Fibroblast of upper back skin (primary cell): ENCODE data around the gene SETBP1.
A peak's percentile ranks its signal among the peaks of the same experiment; 100 is the strongest.

Experiments used
- DNase-seq: peaks from one replicate; pipeline ENCODE4 v3.0.0-alpha.2; 2013

Gene SETBP1

GRCh38 chr18:44680273-44681075, at the start of gene SETBP1:
Gene SETBP1 (plus strand): TSS chr18:44680888. CDS start chr18:44701347, 20,459 bp downstream.
- peak; percentile 66 for DNase-seq

DNA sequence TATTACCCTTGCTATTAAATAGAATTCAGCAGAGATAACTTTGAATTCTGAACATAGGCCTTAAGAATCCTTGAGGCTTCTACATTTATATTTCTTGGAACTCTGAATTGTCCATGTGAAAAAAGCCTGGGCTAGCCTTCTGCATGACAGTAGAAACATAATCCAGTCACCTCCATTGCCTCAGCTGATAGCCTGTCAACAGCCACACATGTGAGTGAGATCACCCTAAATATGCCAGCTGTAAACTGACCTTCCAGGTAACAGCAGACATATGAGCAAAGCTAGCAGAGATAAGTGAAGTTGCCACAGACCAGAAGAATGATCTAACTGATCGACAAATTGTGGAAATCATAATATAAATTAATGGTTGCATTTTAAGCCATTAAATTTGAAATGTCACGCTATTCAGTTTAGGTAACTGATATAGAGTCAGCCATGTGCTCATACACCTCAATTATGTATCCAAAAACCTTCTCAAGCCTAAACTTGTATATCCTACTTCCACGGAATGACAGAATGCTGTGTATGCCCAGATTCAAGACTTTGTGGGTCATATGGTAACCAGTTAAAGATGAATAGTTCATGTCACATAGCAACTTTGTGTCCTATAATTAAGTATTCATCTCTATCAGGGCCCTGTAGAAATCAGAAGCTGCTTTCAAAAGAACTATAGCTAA, 48.1 kb upstream of the SETBP1 start:
- no peak for DNase-seq

- DNase-seq, result no peak
Measured at GRCh38 chr18:44635546-44635945, 45.1 kb upstream of the SETBP1 start.

GRCh38 chr18:44636241-44636640, 44.4 kb upstream of the SETBP1 start:
- DNase-seq, result no peak

GRCh38 chr18:44637210-44638033, 43.3 kb upstream of the SETBP1 start:
- DNase-seq, result peak; percentile 36

DNA sequence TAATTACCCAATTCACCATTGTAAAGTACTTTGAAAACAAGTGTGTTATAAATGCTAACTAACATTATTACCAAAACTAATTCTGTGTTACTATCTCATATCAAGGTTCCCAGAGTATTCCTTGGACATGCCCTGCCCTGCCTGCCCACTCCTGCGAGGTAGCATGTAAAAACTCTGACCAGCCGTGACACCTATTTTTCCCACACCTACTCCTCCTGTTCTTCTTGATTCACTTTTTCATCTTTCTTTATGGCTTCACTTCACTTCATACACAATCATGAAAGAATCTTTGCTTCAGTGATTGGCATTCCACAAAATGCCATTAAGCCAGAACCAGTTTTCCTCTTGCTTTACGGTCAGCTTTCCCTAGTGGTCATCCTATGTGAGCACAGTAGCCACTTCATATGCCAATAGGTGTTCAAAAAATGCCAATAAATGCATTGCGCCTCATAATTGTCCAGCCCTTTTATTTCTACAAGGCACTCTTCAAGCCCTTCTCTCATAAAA, 42.6 kb upstream of the SETBP1 start:
- DNase-seq, result no peak

GRCh38 chr18:44638811-44639210, 41.9 kb upstream of the SETBP1 start:
- DNase-seq, result no peak

DNA sequence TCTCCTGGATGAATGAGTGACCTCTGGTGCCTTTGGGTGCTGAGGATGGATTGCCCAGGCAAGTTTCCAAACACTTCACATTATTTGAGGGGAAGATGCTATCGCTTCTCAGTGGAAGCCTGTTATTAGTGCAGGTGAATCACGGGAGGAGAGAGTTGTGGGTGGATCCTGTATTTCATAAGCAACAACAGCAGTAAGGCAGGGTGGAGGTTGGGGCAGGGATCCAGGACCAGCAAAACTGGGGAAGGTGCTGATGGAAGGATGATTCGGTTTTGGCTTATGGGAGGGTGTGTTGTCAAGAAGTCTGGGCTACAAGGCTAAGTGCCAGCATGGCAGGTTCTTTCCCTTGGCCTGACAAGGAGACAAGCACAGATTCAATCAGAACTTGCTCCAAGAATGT, 37.7 kb upstream of the SETBP1 start:
- DNase-seq, result no peak

DNA sequence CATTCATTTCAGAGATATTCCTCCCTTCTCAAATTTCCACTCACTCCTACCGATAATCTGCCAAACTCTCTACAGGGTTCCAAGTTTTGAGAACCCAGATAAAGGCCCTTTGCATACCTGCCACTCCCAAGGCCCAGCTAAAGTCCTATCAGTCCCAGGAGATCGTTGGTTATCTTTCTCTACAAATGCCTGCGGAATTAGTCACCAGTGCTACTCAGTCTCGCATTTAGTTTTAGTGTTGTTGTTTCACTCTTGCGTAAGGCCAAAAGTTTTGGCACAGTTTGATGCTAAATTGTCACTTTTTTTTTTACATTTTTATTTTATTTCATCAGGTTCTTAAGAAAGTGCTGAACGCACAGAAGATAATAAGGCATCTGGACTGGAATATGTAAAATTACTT, 29.2 kb upstream of the SETBP1 start:
- peak; percentile 85 for DNase-seq

DNA sequence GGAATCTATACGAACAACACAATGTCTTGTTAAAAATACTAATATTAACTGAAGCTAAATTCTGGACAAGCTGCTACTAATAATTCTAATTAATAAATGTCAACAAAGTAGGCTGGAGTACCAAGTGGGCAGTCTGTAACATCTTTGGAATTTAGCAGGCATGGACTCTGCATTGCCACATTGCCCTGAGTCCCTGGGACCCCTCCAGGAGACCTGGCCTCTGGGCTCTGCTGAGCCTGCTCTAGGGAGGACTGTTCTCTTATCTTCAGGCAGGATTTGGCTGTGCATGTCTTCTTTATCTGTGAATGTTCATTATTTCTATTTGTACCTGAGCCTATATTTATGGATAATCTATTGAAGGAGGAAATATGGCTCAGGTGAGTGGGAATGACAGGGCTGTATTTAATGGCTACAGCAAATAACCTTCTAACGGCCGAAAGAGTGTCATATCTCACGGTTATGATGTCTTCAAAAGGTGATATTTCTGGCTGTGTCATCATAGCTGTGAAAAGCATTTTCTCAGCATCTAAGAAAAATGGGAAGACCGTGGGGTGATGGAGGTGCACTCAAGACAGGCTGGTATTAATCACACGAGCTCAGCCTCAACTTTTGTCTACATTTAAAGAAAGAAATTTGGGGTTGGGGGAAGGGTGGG, 28.6 kb upstream of the SETBP1 start:
- DNase-seq, result no peak

GRCh38 chr18:44652722-44653121, 28.0 kb upstream of the SETBP1 start:
- no peak for DNase-seq

GRCh38 chr18:44654573-44654972, 26.1 kb upstream of the SETBP1 start:
- peak; percentile 81 for DNase-seq

DNA sequence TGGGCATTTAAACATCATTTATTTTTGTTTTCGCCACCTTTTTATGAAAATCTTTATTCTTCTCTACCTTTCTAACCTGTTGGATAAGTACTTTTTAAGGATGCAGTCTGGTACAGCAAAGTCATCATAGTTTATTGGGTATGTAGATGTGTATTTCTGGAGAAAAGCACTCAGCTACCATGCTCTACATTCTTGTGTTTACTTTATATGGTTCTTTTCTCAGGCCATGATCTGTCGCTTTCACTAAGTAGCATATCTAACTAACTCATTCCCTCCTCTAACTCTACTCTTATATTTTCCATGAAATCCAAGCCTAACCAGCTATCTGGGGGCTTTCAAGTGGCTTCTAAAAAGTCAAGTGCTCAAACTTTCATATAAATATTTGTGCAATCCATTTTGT, 25.3 kb upstream of the SETBP1 start:
- no peak for DNase-seq

DNA sequence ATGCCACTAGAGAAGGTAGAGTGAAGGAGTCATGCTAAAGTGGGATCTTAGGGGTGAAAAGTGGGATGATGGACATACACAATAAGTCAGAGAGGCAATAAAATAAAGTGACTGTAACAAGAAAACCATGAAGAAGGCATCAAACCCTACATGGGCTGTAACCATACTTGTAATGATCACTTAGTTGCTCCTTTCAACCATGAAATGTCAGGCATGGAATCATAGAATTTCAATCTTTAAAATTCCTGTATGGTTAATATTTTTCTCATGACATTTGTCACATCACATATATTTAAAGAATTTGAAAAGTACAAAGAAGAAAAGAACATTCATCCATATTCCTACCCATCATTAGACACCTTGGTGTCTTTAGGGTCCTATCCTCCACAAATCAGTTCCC, 20.9 kb upstream of the SETBP1 start:
- no peak for DNase-seq

- DNase-seq, result no peak
Measured at GRCh38 chr18:44668270-44668975, 12.3 kb upstream of the SETBP1 start.

GRCh38 chr18:44671914-44672313, 8.8 kb upstream of the SETBP1 start:
- DNase-seq, result no peak

DNA sequence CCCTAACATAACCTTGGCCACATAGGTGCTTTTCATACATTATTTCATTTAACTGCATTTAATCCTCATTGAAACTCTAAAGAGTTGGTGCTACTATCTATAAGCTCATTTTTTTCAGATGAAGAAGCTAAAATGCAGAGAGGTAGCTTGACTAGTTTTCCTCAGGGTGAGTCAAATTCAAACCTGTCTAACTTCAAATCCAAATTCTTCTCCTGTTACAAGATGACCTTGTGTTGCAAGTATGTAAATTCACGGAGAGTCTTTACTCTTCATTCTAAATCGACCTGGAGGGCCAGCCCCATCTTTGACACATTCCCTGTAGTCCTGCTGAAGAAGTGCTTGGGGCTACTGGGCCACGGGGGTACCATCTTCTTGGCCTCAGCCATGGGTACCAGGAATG, 8.2 kb upstream of the SETBP1 start:
- no peak for DNase-seq

DNA sequence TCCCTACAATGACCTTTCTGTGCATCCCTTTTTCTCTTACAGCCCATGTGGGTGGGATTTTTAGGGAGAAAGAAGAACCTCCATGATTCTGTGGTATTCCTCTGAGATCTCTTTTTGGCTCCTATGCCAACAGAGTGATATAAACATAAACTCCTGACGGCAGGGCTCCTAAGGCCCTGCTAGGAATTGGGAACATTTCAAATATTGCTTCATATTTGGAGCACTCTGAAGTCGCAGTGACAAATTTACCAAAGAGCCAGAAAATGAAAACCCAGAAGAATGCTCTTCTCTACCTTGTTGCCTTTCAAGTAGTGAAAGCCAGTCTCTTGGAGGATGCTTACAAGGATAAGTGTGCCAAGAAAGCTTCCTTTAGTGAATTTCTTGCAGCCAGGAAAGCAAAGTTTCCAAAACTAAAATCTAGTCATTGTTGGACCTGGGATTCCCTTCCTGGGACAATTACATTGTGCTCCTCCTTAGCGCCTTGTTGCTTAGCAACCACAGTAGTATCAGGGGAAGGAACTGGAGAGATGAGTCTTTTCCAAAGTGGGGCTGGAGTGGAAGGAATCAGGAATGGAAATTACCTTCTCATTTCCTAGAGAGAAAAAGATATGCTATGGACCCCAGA, 7.3 kb upstream of the SETBP1 start:
- no peak for DNase-seq

DNA sequence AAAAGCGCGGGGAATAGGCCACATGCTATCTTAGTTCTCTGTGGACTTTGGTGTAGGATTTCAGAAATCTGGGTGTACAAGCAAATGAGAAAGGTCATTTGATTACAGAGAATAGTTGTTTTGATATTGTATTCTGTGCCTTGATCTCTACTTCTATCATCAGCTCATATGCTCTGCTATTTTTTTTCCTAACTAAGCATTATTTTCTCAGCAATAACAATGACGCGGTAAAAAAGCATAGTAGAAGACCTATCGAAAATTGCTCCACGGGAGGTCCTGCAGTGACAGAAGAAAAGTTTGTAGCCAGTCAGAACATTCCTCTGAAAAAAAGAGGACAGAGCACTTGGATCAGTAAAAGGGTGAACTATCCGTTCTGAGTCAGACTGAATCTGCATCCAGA, 2.8 kb upstream of the SETBP1 start:
- DNase-seq, result no peak

- DNase-seq, result no peak
Measured at GRCh38 chr18:44678725-44679055, 2.0 kb upstream of the SETBP1 start.

DNA sequence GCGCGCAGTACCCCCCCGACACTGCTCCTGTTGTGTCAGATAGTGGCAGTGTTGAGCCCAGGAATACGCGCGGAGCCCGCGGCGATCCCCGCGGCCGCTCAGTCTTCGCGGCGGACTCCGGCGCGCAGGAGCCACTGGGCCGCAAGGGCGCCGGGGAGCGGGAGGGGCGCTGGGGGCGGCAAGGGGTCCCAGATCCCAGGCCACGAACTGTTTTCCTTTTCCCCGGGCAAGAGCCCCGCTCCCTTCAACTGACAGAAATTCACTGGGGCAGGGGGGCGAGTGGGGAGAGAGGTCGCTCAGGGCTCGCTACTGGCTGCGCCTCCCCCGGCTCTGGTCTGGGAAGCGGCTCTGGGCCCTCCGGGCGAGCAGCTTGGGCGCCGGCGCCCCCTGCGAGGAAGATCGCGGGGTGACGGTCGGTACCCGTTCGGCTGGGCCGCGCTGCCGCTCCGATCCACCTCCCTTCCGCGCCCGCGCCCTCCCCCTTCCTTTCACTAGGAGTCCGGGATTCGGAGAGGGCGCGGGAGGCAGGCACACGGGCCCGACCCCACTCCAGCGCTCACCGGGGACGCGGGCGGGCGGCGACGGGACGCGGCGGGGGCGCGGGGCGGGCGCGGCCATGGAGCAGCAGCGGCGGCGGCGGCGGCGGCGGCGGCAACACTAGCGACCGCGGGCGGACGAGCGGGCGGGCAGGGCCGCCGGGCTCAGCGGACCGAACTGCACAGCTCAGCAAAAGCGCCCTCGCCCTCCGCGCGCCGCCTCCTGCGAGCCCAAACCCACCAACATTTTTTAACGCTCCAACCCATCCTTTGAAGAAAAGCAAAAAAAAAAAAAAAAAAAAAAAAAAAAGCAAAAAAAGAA, 1.4 kb upstream of the SETBP1 start:
- DNase-seq, result peak; percentile 86
